NCI-H1930 (cell line): Measurements from ENCODE around the gene MTARC2.

Experiments
- DNase-seq, 2 experiments: peaks; one replicate each; lab custom pipeline; 2025; lab: John Stamatoyannopoulos, UW

MTARC2 gene

GRCh38 chr1:220768126-220768601 lies 20.0 kb downstream of the MTARC2 start:
- DNase-seq: no peak

GRCh38 chr1:220769205-220769604 lies 21.1 kb downstream of the MTARC2 start:
- DNase-seq: no peak

DNA sequence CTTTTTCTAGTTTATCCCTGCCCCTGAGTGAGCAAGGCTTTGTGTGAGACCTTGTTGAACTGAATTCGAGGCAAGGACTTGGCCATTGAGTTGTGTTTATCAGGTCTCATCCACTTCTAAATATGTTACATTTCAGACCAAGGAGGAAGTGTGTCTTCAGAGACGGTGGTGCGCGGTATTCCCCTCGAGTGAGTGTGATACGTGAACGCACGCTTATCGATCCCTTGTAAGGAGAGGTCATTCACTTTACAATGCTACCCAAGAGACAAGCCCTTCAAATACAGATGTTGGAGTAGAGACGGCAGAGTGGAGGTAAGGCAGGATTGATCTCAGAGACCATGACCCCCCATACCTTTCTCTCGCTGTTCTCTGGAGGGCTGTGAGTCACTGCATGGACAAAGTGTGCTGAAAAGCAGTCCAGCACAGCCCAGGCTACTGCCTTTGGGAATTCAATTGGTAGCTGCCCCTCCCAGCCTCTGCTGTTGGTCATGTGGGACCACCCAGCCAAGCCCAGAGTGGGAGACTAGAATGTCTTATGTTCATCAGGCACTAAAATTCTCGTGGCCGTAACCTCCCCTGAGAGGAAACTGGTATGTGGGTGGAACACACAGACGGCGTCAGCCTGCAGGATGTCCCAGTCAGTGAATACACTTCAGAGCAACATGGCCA lies 22.3 kb downstream of the MTARC2 start:
- DNase-seq: no peak

DNA sequence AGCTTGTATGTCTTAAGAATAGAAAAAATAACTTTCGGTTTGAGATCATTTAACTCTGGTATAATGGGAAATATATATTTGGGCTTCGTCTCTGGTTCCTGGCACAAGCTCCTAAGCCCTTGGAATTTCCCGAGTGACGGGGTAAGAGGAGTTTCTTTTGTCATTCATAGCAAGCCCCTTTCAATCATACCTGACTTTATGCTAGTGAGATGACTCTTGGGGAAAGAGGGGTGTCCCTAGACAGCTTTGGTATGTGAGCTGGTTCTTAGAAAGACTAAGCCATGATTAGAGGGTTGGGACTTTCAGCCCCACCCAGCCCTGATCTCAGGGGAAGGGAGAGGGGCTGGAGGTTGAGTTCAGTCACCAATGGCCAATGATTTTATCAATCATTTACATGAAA lies 24.7 kb downstream of the MTARC2 start:
- no peak for DNase-seq

DNA sequence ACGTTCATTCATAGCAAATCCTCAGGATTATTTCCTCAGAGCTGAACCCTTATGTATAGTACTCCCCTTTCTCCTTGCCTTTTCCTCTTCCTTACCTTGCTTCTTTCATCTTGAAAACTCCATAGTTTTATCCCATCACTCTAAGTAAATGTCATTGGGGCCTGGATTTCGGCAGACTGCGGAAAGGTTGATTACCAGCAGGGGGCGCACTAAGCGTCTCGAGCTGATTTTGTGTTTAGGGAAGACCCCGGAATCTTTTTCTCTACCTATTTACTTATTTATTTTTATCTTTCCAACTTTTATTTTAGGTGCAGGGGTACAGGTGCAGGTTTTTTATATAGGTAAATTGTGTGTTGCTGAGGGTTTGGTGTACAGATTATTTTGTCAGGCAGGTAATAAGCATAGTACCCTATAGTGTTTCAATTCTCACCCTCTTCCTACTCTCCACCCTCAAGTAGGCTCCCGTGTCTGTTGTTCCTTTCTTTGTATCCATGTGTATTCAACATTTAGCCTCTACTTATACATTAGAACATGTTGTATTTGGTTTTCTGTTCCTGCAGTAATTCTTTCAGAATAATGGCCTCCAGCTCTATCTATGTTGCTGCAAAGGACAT lies 27.2 kb downstream of the MTARC2 start:
- peak in 1 of 2 experiments; percentile 22 for DNase-seq

- no peak for DNase-seq
Observed at GRCh38 chr1:220776254-220776653, 28.1 kb downstream of the MTARC2 start.

DNA sequence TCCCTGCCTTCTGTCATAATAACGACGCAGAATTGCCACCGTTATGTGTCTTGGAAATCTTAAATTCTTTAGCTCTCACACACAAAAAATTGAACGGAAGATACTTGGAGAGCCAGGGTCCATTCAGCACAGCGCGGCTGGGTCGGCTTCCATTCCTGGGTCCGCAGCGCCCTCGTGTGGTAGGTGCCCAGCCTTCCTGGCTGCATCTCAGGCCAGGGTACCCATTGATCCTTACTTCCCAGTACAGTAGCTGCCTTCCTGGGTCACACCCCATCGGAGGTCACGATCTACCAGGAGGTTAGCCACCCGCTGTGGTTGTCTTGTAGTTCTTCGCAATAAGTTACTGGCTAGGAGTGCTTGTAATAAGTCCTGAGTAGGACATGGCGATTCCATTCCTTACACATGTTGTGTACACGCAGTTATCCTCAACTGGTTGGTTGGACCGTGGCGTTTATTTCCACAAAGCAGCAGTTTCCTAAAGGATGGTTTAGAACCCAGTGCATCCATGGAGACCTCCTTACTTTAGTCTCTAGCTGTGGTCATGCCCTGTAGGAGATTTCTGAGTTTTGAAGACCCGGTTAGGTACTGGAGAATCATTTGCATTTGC lies 28.7 kb downstream of the MTARC2 start:
- peak; percentile 58 to 61 for DNase-seq

- no peak for DNase-seq
Observed at GRCh38 chr1:220783453-220783852, 35.3 kb downstream of the MTARC2 start.

- DNase-seq: no peak
Observed at GRCh38 chr1:220784751-220785150, 36.6 kb downstream of the MTARC2 start.

DNA sequence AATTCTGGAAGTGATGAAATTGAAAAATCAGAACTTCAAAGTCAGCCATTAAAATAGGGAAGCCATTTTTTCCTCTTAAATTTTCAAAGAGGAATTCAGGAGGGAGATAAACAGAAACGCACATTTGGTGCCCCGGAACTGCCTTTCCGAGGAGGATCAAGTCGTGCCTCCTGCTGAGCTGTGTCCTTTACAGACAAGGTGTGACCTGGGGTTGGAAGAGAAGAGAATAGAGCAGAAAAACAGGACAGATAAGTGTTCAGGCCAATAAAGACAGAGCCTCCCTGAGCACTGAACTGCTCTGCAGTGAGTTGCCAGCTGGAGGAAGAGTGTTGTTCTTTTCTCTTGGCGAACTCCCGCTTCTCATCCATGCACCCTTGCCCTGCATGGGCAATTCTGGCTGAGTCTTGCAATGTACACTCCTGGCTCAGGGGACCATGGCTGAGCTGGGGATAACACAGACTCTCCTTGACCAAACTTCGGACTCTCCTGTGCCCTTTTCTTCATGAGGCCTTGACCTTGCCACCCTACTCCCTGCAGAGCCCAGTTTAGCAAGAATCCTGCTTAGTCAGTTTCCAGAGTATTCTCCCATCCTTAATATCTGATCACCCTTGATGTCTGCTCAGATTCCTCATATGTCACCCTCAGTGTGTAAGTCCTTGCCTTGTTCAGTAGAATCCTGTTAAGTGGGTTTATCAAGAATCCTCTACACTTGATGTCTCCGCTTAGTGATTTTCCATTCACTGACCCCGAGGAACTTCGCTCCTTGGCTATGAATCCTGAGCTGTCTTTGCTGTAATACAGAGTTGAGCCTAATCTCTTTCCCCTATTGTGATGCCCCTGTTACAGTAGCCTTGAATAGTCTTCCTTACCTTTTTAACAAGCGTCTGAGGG lies 37.3 kb downstream of the MTARC2 start:
- no peak for DNase-seq

DNA sequence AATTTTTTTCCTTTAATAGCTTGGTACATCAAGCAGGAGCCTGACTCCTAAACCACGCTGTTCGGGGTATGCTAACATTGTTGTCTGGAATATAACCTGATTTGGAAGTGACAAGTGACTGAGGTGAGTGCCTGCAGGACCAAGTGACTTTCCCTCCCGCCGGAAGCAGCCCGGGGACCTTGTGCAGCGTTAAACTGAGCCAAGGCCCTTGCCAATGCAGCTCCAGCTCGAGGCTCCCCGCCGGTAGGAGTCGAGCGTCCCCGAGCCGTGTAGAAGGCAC lies 37.9 kb downstream of the MTARC2 start:
- DNase-seq: no peak

- peak; percentile 70 to 75 for DNase-seq
Observed at GRCh38 chr1:220786337-220787068, 38.4 kb downstream of the MTARC2 start, which contains the start of gene MTARC1. TSS of gene MTARC1 (plus strand) at chr1:220786913. CDS start at chr1:220786945, 32 bp downstream.

- DNase-seq: peak in 1 of 2 experiments; percentile 19
Observed at GRCh38 chr1:220787069-220787619, 39.0 kb downstream of the MTARC2 start.

- DNase-seq: no peak
Observed at GRCh38 chr1:220788900-220789299, 40.8 kb downstream of the MTARC2 start.

- DNase-seq: no peak
Observed at GRCh38 chr1:220789532-220790147, 41.5 kb downstream of the MTARC2 start.

DNA sequence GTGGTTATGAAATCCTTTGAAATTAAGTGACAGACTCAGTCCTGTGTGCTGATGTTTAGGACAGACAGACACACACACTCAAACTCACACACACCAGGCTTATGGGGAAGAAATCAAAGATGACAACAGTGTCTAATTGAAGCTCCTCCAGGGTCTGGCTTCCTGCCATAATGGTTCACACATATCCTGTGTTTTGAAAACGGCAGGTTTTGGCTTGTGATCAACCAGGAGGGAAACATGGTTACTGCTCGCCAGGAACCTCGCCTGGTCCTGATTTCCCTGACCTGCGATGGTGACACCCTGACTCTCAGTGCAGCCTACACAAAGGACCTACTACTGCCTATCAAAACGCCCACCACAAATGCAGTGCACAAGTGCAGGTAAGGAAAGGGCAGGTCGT lies 43.2 kb downstream of the MTARC2 start:
- DNase-seq: no peak

DNA sequence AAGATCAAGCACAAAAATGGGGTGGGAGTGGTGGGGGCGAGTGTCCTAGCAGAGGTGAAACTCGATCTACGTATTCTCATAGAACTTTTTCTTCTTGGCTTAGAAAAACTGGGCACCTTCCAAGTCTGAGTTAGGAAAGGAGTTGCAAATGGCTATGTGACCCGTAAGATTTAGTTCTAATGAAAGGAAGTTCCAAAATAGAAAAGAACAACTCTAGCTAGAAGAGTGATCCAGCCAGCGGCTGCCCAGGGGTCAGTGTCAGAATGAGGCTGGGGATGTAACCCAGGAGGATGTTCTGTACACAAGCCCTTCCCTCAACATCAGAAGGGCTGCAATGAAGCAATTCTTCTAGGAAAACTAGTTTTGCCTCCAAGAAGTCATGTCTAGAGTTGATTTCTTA lies 43.8 kb downstream of the MTARC2 start:
- DNase-seq: no peak

GRCh38 chr1:220796530-220796929 lies 48.4 kb downstream of the MTARC2 start:
- no peak for DNase-seq

DNA sequence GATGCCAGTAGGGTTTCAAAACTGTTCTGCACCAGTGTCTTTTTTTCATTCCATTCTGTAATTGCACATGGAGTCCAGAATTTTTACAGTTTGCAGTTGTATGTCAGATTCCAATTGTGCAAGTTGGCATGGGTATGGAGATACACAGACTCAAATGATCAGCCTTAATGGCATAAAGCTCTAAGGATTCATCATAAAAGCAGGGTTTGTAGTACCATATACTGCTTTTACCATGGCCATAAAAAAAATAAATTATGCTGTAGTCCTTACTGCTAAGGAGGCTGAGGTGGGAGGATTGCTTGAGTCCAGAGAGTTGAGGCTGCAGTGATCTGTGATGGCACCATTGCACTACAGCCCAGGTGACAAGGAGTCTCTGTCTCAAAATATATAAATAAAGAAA lies 48.9 kb downstream of the MTARC2 start:
- no peak for DNase-seq

DNA sequence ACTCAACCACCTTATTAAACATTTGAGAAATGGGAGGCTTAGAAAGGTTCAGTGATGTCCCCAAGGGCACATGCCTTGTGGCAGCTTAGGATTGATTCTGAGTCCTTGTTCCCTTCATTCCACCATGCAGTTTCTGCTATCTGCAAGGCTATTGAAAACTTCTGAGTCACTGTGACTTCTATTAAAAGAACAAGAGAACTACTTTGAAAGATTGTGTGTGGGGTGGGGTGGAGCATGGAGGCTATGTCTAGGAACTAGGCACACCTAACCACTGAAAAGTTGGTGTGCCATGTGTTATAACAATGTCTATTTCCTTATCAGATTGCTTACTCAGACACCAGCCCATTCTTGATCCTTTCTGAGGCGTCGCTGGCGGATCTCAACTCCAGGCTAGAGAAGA lies 49.4 kb downstream of the MTARC2 start:
- no peak for DNase-seq

DNA sequence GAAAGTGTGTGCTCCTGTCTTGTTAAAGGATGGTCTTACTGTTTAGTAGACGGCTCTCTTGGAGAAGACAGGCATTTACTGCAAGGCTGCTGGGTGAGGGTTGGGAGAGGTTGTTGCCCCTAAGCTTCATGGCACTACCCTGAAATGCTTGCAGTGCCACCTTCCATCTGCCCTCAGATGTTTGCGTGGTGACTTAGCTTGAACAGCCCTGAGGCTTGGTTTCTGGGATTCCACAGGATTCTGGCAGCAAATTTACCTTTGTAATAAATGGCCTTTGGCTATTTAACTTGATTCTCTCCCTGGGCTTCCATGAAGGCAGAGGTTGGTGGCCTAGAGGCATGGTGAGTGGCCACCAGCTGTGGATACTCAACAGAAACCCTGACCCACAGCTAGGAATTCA lies 50.2 kb downstream of the MTARC2 start:
- DNase-seq: no peak
